H1 (cell line): Measurements from ENCODE around the gene PPP2R2C. TPM values are rescaled to one million over a fixed set of nuclear protein-coding genes. Genes with fewer than 3 reads are reported as not detected.

ENCODE experiments used
- SIRT6 ChIP-seq: IDR thresholded peaks from one replicate; pipeline ENCODE4 v1.7.1; 2012; ENCODE audit warnings: low read length, inconsistent platforms
- polyA plus RNA-seq, 7 experiments: library from polyadenylated mRNA; depleted of rRNA in 3 of 7; stranded (reverse) in 5 of 7; unstranded in 2 of 7; fragments of >200 nt in 5 of 7; fragments of 200-250 nt in 2 of 7; gene quantifications; 1 replicate in 5 of 7; 2 replicates in 1 of 7; 4 replicates in 1 of 7; pipeline versions ENCODE4 v1.2.1 to v1.2.3, GENCODE V29; 2011 to 2013; ENCODE audit warnings: missing spikeins in 2 of 7, mixed read lengths in 2 of 7
- total RNA-seq: library from RNA; stranded (reverse); fragmentation: NEBNext Ultra II Directional; extraction: Animal tissue kit (Norgen Biotek cat#: 25700); gene quantifications from 2 replicates; pipeline ENCODE4 v1.2.1, GENCODE V29; 2021
- TF ChIP-seq, protein P1 (sequence below): IDR thresholded peaks from 2 replicates; pipeline ENCODE4 v1.6.1; 2012; ENCODE audit warnings: low read length, inconsistent platforms

The PPP2R2C gene
- total and polyA plus RNA-seq, 2 of the 8 experiments (the other 6 are each of a cell fraction or from before 2014, with no cell fraction given) = 6.4 TPM

DNA sequence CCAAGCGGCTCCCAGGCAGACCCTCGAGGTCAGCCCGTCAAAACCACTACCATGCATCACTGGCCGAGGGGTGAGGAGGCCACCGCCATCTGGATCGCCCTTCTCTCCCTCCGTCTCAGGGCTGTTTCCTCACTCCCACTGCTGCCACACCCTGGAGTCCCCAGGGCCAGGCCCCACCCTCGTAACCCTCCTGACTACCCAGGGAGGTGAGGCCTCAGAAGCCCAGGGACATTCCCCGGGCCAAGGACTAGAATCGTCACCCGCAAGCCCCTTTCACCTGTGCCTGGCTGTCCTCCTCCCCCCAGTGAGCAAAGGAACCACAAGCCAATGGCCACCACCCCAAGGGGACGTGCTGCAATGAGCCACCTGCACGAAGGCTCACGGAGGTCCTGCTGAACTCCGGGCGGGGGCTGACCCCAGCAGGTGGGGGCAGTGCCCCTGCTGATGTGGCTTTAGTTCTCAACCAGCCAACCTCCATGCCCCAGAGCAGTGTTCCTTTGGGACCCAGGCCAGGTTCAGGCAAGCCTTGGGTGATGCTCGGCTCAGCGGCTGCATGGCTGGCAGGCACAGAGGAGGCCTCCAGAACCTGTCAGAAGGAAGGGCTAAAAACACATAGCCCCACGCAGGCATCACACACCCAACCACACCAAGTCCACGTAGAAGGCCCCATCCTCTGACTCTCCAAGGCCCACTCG lies 23.8 kb downstream of the PPP2R2C start (continued):
- TF ChIP-seq, protein P1, sequence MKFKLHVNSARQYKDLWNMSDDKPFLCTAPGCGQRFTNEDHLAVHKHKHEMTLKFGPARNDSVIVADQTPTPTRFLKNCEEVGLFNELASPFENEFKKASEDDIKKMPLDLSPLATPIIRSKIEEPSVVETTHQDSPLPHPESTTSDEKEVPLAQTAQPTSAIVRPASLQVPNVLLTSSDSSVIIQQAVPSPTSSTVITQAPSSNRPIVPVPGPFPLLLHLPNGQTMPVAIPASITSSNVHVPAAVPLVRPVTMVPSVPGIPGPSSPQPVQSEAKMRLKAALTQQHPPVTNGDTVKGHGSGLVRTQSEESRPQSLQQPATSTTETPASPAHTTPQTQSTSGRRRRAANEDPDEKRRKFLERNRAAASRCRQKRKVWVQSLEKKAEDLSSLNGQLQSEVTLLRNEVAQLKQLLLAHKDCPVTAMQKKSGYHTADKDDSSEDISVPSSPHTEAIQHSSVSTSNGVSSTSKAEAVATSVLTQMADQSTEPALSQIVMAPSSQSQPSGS = no peak
- no peak for TF ChIP-seq SIRT6
